ENCODE data around the gene PSMB11. TPM values are rescaled to one million over a fixed set of nuclear protein-coding genes. Genes with fewer than 3 reads are reported as not detected.

The PSMB11 gene
- total and polyA plus RNA-seq, 10 of the 15 experiments (the other 5 are each of a cell fraction or from before 2014, with no cell fraction given) = not detected

DNA sequence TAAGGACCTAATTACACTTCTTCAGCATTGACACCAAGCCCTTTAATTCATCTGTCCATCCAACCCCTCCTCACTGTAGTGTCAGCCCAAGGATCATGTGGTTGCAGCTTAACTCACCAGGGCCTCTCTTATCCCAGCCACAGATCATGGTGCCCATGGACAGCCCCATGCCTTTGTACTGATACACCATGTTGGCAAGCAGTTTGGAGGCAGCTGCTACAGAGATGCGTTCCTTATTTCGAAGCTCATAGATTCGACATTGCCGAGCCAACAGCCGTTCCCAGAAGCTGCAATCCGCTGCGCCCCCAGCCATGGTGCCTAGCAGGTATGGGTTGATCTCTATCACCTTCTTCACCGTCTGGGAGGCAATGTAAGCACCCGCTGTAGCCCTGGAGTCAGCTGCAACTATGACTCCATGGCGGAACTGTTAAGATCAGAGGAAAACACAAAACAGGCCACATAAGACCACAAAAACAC lies 8.7 kb upstream of the PSMB11 start:
- ChIA-PET CTCF (interaction anchor here (0.8 to 3.6 kb wide), 11 partner anchors 14 to 61 kb away, joined by 3 to 16 read pairs (median 5); no protein-coding TSS in a partner anchor), SMC1A (ENCODE audit: uncharacterized antibody, unreplicated experiment) (interaction anchor here (1.2 to 1.8 kb wide), 4 partner anchors 18 to 38 kb away, joined by 4 to 7 read pairs (median 6); no protein-coding TSS in a partner anchor), POLR2A (interaction anchor here (0.5 to 1.6 kb wide), 4 partner anchors 25 to 291 kb away, joined by 3 to 15 read pairs (median 5); no protein-coding TSS in a partner anchor), RAD21 (ENCODE audit: unreplicated experiment) (interaction anchor here (1.0 to 2.5 kb wide), 5 partner anchors 25 to 38 kb away, joined by 3 to 13 read pairs (median 5); no protein-coding TSS in a partner anchor)
- Histone ChIP-seq H3K4me1 (ENCODE audit: control insufficient read depth, insufficient read depth, low read length) (peaks cover 6% of the 10 kb centered on the region), H3K9ac (ENCODE audit: control insufficient read depth, insufficient read depth, low read length) (no peak overlapping the region), H3K4me3 (peak overlapping the region; percentile 83), H2AFZ (ENCODE audit: control insufficient read depth, low read depth, low read length) (no peak overlapping the region), H3K27ac (ENCODE audit: control insufficient read depth, insufficient read depth) (no peak overlapping the region), H4K20me1 (ENCODE audit: control insufficient read depth, insufficient read depth) (no peaks in the 10 kb centered on the region), H3K79me2 (ENCODE audit: control insufficient read depth, insufficient read depth, low read length) (peaks cover 17% of the 10 kb centered on the region), H3K27me3 (replicated peaks in 1 of 2; ENCODE audit: control insufficient read depth in 2 of 2, insufficient read depth in 2 of 2, low read length in 1 of 2) (no peaks in the 10 kb centered on the region), H3K9me3 (replicated peaks; ENCODE audit: control insufficient read depth, insufficient read depth, low read length) (no peaks in the 10 kb centered on the region), H3K4me2 (ENCODE audit: control insufficient read depth, insufficient read depth) (peak overlapping the region; percentile 85), H3K36me3 (ENCODE audit: control insufficient read depth in 2 of 2, insufficient read depth in 2 of 2, low read length in 1 of 2) (peaks cover 0 to 21% of the 10 kb centered on the region in 2 experiments)
- no TSS peak for BruUV-seq (replicated peaks)
- no peak for DNase-seq (ENCODE audit: low read depth, low spot score)
- ATAC-seq = no peak
- no peak for FAIRE-seq
- intact Hi-C loops (cut with micrococcal nuclease; ENCODE audit: unreplicated experiment) = no loop called here
- no peak for TF ChIP-seq CEBPB (IDR thresholded peaks at IDR 0.05; ENCODE audit: borderline replicate concordance in 1 of 2, low read depth in 2 of 2, low read length in 2 of 2)
- TF ChIP-seq, protein P1, sequence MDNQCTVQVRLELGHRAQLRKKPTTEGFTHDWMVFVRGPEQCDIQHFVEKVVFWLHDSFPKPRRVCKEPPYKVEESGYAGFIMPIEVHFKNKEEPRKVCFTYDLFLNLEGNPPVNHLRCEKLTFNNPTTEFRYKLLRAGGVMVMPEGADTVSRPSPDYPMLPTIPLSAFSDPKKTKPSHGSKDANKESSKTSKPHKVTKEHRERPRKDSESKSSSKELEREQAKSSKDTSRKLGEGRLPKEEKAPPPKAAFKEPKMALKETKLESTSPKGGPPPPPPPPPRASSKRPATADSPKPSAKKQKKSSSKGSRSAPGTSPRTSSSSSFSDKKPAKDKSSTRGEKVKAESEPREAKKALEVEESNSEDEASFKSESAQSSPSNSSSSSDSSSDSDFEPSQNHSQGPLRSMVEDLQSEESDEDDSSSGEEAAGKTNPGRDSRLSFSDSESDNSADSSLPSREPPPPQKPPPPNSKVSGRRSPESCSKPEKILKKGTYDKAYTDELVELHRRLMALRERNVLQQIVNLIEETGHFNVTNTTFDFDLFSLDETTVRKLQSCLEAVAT (IDR thresholded peaks at IDR 0.05) = peak; percentile 66; the same call in 1 of the 2 replicates
- 95% methylated on average over 10 of the region's 10 CpGs for WGBS (ENCODE audit: insufficient coverage, insufficient replicate concordance, low lambda C conversion rate, missing lambda C conversion rate)
- in situ Hi-C loops (cut with MboI) = no loop called here
